Measurements from ENCODE around the gene RTN4IP1. TPM values are rescaled to one million over a fixed set of nuclear protein-coding genes. Genes with fewer than 3 reads are reported as not detected.
"Not testable (repeated sequence)": the region's sequence is repeated elsewhere in the genome, so short reads cannot be mapped to it uniquely, and the experiment has no call there.

The RTN4IP1 gene
- total and polyA plus RNA-seq, 8 donors = 5.4 to 44.2 (median 9.2) TPM; not detected in 1

- no peak overlapping the region for H3K27ac ChIP-seq
- no peaks in the 10 kb centered on the region for H3K27me3 ChIP-seq
- no peak overlapping the region for H3K4me3 ChIP-seq
- 94 to 98% (median 96%) methylated on average over 2 of the region's 2 CpGs for WGBS, 5 donors
- H3K4me1 ChIP-seq = no peaks in the 10 kb centered on the region
- no peak for DNase-seq
- H3K9me3 ChIP-seq = no peaks in the 10 kb centered on the region
- no peak for TF ChIP-seq POLR2AphosphoS5 (IDR thresholded peaks at IDR 0.05)
- TF ChIP-seq POLR2A (IDR thresholded peaks at IDR 0.05) = no peak
- no peak for TF ChIP-seq EP300 (IDR thresholded peaks at IDR 0.05)
- TF ChIP-seq, protein P1, sequence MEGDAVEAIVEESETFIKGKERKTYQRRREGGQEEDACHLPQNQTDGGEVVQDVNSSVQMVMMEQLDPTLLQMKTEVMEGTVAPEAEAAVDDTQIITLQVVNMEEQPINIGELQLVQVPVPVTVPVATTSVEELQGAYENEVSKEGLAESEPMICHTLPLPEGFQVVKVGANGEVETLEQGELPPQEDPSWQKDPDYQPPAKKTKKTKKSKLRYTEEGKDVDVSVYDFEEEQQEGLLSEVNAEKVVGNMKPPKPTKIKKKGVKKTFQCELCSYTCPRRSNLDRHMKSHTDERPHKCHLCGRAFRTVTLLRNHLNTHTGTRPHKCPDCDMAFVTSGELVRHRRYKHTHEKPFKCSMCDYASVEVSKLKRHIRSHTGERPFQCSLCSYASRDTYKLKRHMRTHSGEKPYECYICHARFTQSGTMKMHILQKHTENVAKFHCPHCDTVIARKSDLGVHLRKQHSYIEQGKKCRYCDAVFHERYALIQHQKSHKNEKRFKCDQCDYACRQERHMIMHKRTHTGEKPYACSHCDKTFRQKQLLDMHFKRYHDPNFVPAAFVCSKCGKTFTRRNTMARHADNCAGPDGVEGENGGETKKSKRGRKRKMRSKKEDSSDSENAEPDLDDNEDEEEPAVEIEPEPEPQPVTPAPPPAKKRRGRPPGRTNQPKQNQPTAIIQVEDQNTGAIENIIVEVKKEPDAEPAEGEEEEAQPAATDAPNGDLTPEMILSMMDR (IDR thresholded peaks at IDR 0.05) = no peak
- peaks cover 0 to 12% (median 4%) of the 10 kb centered on the region in 4 donors for H3K36me3 ChIP-seq
- intact Hi-C loops (cut with DNase I; ENCODE audit: low total_unique reads) = loop anchor here (10.0 kb wide), 1 partner anchor 384 kb away; no protein-coding TSS in a partner anchor
These were observed 29.0 kb downstream of the RTN4IP1 start for GRCh38 chr6:106600329-106600728.

DNA sequence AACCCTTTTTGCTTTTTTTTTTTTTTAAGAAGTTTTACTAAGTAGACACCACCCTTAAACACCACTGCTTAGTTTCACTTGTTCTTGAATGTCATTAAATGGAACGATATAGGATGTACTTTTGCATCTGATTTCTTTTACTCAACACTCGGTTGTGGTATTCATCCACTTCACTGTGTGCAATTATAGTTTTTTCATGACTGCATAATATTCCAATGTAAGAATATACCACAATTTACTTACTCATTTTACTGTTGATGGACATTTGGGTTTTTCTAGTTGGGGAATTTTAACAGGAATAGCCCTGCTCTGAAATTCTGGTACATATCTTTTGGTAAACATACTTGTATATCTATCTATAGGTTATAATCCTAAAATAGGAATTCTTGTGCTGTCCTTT lies 29.9 kb downstream of the RTN4IP1 start:
- WGBS, 5 donors = 48 to 86% (median 50%) methylated on average over 2 of the region's 2 CpGs
- TF ChIP-seq POLR2AphosphoS5 (IDR thresholded peaks at IDR 0.05) (no peak), POLR2A (IDR thresholded peaks at IDR 0.05) (no peak), EP300 (IDR thresholded peaks at IDR 0.05) (no peak)
- TF ChIP-seq, protein P1 (IDR thresholded peaks at IDR 0.05) = no peak
- no peak for DNase-seq

DNA sequence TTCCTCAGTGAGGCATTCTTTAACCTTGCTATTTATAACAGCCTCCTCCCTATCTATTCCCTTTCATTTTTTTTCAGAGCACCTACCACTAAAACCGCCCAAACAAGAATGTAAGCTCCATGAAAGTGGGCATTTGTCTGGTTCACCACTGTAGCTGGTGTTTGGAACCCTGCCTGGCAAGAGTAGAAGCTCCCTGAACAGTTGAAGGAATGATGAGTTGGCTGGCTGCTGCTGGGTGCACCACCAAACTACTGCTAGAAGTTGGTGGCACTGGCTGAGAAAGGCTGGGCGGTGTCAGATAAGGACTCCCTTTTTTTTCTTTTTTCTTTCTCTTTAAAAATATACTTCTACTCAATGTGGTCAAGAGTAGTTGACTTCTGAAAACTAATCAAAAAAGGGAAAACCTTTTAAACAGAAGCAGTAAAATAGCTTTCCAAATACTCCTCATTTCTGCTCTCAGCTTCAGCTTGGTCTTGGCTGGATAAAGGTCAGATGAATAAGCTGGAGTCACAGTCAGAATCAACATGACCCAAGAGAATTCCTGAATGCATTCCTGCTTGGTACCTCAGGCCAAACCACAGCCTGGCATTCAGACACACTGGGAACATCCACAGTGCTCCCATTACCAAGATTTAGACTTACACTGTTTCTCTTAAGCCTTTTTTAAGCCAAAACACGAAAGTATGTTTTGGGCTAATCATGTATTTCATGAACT lies 38.0 kb downstream of the RTN4IP1 start:
- 93 to 97% (median 95%) methylated on average over 3 of the region's 3 CpGs for WGBS, 5 donors
- Histone ChIP-seq H3K36me3 (peaks cover 3 to 41% (median 32%) of the 10 kb centered on the region in 4 donors), H3K27me3 (no peaks in the 10 kb centered on the region), H3K4me1 (no peaks in the 10 kb centered on the region), H3K4me3 (no peak overlapping the region), H3K27ac (no peak overlapping the region), H3K9me3 (no peaks in the 10 kb centered on the region)
- DNase-seq = no peak
- intact Hi-C loops (cut with DNase I; ENCODE audit: low total_unique reads) = no loop called here
- TF ChIP-seq, protein P1 (IDR thresholded peaks at IDR 0.05) = no peak
- TF ChIP-seq POLR2AphosphoS5 (IDR thresholded peaks at IDR 0.05) = no peak
- no peak for TF ChIP-seq EP300 (IDR thresholded peaks at IDR 0.05)
- TF ChIP-seq POLR2A (IDR thresholded peaks at IDR 0.05) = no peak

More for the DNA sequence above, 29.9 kb downstream of the RTN4IP1 start:
- Histone ChIP-seq H3K4me1 (no peaks in the 10 kb centered on the region), H3K27ac (no peak overlapping the region), H3K4me3 (no peak overlapping the region), H3K9me3 (no peaks in the 10 kb centered on the region), H3K36me3 (peaks cover 0 to 12% (median 4%) of the 10 kb centered on the region in 4 donors), H3K27me3 (no peaks in the 10 kb centered on the region)
- intact Hi-C loops (cut with DNase I; ENCODE audit: low total_unique reads) = no loop called here

- H3K27me3 ChIP-seq; H3K4me1 ChIP-seq; H3K27ac ChIP-seq; H3K9me3 ChIP-seq; DNase-seq; intact Hi-C loops (cut with DNase I; ENCODE audit: low total_unique reads); H3K4me3 ChIP-seq: not testable (repeated sequence)
- 65 to 84% (median 76%) methylated on average over 2 to 5 of the region's 5 CpGs for WGBS, 5 donors
- peaks cover 3 to 62% (median 51%) of the 10 kb centered on the region in 4 donors for H3K36me3 ChIP-seq
These were observed 40.4 kb downstream of the RTN4IP1 start for GRCh38 chr6:106588937-106589336.

- no peak overlapping the region for H3K4me3 ChIP-seq
- intact Hi-C loops (cut with DNase I; ENCODE audit: low total_unique reads) = no loop called here
- no peaks in the 10 kb centered on the region for H3K4me1 ChIP-seq
- peaks cover 6 to 77% (median 64%) of the 10 kb centered on the region in 4 donors for H3K36me3 ChIP-seq
- H3K27me3 ChIP-seq = no peaks in the 10 kb centered on the region
- WGBS, 5 donors = 82 to 98% (median 90%) methylated on average over 4 of the region's 4 CpGs
- H3K9me3 ChIP-seq = no peaks in the 10 kb centered on the region
- no peak overlapping the region for H3K27ac ChIP-seq
- no peak for TF ChIP-seq EP300 (IDR thresholded peaks at IDR 0.05)
- no peak for TF ChIP-seq POLR2AphosphoS5 (IDR thresholded peaks at IDR 0.05)
- TF ChIP-seq POLR2A (IDR thresholded peaks at IDR 0.05) = no peak
- TF ChIP-seq, protein P1 (IDR thresholded peaks at IDR 0.05) = no peak
- DNase-seq = no peak
These were observed 42.4 kb downstream of the RTN4IP1 start for GRCh38 chr6:106586815-106587415.
